Medulla oblongata (tissue), 1 donor: ENCODE results near the gene FEN1.

ENCODE experiments used
- DNase-seq: peaks from one replicate; pipeline ENCODE4 v3.0.0-alpha.2; 2015; ENCODE audit errors: extremely low spot score

FEN1 gene

GRCh38 chr11:61794579-61794978 lies 1.9 kb downstream of the FEN1 start:
- no peak for DNase-seq

GRCh38 chr11:61795459-61795858 lies 2.7 kb downstream of the FEN1 start:
- DNase-seq: no peak

DNA sequence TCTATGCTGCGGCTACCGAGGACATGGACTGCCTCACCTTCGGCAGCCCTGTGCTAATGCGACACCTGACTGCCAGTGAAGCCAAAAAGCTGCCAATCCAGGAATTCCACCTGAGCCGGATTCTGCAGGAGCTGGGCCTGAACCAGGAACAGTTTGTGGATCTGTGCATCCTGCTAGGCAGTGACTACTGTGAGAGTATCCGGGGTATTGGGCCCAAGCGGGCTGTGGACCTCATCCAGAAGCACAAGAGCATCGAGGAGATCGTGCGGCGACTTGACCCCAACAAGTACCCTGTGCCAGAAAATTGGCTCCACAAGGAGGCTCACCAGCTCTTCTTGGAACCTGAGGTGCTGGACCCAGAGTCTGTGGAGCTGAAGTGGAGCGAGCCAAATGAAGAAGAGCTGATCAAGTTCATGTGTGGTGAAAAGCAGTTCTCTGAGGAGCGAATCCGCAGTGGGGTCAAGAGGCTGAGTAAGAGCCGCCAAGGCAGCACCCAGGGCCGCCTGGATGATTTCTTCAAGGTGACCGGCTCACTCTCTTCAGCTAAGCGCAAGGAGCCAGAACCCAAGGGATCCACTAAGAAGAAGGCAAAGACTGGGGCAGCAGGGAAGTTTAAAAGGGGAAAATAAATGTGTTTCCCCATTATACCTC lies 3.3 kb downstream of the FEN1 start:
- no peak for DNase-seq

- DNase-seq: peak; percentile 95
Observed at GRCh38 chr11:61797263-61797944, 4.7 kb downstream of the FEN1 start.

DNA sequence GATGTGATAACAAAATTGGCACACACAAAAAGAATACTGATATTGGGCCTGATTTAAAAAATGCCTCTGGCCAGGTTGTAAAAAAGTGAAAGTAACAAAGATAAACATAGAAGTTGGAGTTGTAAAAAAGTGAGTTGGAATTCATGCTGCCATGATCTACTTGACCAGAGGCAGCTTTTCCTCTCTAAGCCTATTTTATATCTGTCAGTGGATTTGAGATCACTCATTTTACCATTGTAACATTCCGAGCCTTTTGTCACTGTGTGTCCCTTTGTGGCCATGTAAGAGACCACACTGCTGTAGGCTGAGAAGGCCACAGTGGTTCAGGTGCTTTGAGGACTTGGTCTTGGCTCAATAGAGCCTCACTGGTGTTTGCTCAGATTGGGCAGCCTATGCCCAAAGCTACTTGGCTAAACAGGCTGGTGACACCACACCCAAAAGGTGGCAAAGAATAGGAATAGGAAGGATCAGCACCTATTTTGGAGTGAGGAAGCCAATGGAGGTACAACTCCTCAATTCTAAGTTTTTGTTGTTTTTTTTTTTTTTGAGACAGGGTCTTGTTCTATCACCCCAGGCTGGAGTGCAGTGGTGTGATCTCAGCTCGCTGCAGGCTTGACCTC lies 7.1 kb downstream of the FEN1 start:
- DNase-seq: no peak

- DNase-seq: no peak
Observed at GRCh38 chr11:61800331-61801281, 7.9 kb downstream of the FEN1 start.

DNA sequence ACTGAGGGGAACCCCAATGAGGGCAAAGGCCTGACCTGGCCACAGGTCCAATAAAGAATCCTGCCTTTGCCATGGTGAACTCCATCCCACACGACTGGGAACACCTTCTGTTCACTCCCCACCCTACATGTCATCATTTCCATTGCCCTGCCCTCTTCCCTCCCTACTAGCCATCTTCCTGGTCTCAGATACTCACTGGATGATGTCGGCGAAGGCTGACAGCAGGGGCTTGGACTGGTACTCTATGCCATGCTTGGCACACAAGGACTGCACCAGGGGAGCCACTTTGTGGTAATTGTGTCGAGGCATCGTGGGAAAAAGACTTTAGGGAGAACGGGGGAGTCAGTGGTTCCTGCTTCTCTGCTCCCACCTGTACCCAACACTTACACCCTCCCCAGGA lies 9.9 kb downstream of the FEN1 start:
- no peak for DNase-seq

- DNase-seq: no peak
Observed at GRCh38 chr11:61803889-61804647, 11.4 kb downstream of the FEN1 start.

- no peak for DNase-seq
Observed at GRCh38 chr11:61805146-61805545, 12.4 kb downstream of the FEN1 start.

- DNase-seq: no peak
Observed at GRCh38 chr11:61806785-61807184, 14.1 kb downstream of the FEN1 start.

GRCh38 chr11:61810671-61811175 lies 18.0 kb downstream of the FEN1 start:
- no peak for DNase-seq

DNA sequence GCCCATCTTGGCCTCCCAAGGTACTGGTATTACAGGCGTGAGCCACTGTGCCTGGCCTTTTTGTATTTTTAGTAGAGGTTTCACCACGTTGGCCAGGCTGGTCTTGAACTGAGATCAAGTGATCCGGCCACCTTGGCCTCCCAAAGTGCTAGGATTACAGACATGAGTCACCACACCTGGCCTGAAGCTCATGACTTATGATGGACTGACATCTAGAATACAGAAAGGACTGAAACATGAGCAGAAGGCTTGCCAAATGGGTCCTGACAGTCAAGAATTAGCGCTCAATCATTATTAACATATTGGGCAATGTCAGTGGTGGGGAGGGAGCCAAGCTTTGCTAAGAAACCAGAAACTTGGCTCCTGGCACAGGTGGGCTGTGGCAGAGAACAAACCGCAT lies 19.1 kb downstream of the FEN1 start:
- DNase-seq: no peak

DNA sequence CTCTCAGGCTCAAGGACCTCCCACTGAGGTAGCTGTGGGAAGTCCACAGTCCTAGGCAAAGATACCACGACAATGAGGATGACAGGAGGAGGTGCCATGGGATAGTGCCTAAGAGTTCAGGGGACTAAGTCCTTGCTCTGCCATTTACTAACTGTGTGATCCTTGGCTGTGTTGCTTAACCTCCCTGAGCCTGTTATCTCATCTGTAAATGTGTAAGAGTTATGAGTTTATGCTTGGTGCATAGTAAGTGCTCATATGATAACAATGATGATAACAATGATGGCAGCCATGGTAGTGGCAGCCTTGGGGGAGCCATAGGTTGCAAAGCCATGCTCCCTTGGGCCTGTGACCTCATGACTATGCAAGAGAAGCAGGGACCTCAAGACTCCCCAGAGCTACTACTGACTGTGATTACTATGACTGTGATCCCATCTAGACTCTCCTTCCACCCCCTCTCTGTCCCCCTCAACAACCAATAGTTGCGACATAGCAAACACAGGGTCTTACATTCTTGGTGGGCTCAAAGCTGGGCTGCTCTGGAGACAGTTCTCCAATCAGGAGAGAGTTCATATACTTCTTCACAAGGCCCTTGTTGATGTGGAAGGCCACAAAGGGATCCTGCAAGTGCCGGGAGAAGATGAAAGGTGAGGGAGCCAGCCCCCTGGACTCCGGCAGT lies 20.2 kb downstream of the FEN1 start:
- DNase-seq: no peak

DNA sequence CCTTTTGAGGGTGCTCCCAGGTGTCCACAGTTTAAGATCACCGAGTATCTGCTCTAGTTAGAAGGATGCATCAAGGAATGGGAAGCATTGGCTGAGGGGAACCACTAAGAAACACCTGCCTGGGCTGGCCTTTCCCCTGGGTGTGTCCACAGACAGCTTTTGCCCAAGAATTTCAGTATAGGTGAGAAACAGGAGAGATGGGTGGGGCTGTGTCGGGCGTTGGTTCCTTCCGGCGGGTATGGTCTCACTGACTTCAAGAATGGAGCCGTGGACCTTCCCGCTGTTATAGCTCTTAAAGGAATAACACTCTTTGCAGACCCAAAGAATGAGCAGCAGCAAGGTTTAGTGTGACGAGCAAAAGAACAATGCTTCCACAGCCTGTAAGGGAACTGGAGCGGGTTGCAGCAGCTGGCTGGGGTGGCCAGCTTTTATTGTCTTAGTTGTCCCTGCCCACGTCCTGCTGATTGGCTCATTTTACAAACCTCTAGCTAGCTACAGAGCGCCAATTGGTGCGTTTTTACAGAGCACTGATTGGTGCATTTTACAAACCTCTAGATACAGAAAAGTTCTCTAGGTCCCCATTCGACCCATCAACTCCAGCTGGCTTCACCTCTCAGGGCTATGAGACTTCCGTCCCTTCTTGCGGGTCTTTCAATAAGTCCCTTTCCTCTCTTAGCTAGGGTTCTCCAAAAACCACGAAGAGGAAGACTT lies 21.7 kb downstream of the FEN1 start:
- DNase-seq: peak; percentile 73

DNA sequence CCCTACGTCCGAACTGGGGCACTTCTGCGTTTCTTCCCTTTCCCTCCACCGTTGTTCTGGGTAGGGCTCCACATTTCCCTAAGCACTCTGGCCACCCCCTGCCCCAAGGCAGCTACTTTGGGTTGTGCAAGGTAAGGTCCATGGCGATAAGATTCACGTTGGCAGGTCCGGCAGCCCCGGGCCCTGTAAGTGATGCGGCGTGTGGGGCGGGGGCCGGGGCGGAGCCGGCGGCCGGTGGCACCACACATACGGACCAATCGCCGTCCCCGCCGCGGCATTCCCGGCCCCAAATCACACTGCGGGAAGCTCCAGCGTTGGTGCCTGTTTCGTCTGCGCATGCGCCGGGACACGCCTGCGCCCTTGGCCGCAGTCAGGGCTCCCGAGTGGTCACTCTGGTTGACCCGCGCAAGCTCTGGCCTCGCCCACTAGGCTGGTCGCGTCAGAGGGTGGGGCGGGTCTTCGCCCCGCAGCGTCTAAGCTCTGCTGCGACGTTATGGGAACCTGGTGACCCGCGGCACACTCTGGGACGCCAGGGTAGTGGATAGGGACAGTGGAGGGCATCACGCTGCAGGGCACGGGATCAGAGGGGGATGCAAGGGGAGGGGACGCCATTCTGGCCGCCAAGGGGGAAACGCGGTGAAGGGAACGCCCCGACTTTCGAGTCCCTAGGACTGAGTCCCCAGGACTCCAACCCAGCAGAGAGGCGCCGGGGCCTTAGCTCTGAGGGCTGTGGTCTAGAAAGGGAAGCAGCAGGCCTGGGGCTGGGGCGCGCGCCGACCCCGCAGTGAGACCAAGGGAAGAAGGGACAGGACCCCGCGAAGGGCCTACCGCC lies 22.5 kb downstream of the FEN1 start:
- DNase-seq: peak; percentile 98

GRCh38 chr11:61815790-61816735 lies 23.4 kb downstream of the FEN1 start:
- peak; percentile 54 for DNase-seq

GRCh38 chr11:61816736-61817455 lies 24.2 kb downstream of the FEN1 start, which contains the start of gene FADS1:
Gene FADS1, minus strand, starts transcription at chr11:61817003. Its CDS starts 74 bp downstream, at chr11:61816929.
- DNase-seq: peak; percentile 95
